GM23248 (cell line): Measurements from ENCODE around the gene SLC38A8. TPM values are rescaled to one million over a fixed set of nuclear protein-coding genes. Genes with fewer than 3 reads are reported as not detected.

Source experiments
- DNase-seq: peaks from one replicate; pipeline ENCODE4 v3.0.0-alpha.2; 2015
- H2AFZ ChIP-seq: fragments of 200-600 bp; sonication (generic); 2 replicates; pipeline ENCODE4 v1.6.1; 2016; ENCODE audit warnings: antibody characterized with exemption
- H3F3A ChIP-seq: fragments of 200-600 bp; sonication (generic); 2 replicates; pipeline ENCODE4 v1.6.1; 2016; ENCODE audit warnings: mild to moderate bottlenecking, antibody characterized with exemption, mixed run types; ENCODE audit not compliant: insufficient read depth
- H3K27ac ChIP-seq: fragments of 200-600 bp; sonication (generic); 2 replicates; pipeline ENCODE4 v1.5.1; 2016; ENCODE audit warnings: mild to moderate bottlenecking
- H3K27me3 ChIP-seq: fragments of 200-600 bp; sonication (generic); replicated peaks from 2 replicates; pipeline ENCODE4 v1.6.1; 2016; ENCODE audit warnings: mild to moderate bottlenecking; ENCODE audit not compliant: insufficient read depth
- H3K36me3 ChIP-seq: fragments of 200-600 bp; sonication (generic); 2 replicates; pipeline ENCODE4 v1.6.1; 2016; ENCODE audit warnings: low read depth, mild to moderate bottlenecking
- H3K4me1 ChIP-seq: fragments of 200-600 bp; sonication (generic); 2 replicates; pipeline ENCODE4 v1.6.1; 2016; ENCODE audit warnings: mild to moderate bottlenecking; ENCODE audit not compliant: insufficient read depth
- H3K4me2 ChIP-seq: fragments of 200-600 bp; sonication (generic); one replicate; pipeline ENCODE4 v1.6.1; 2016; ENCODE audit warnings: mild to moderate bottlenecking; ENCODE audit not compliant: unreplicated experiment
- H3K4me3 ChIP-seq: fragments of 200-600 bp; sonication (generic); 2 replicates; pipeline ENCODE4 v1.5.1; 2016; ENCODE audit warnings: mild to moderate bottlenecking
- H3K79me2 ChIP-seq: fragments of 200-600 bp; sonication (generic); 2 replicates; pipeline ENCODE4 v1.6.1; 2016; ENCODE audit warnings: mild to moderate bottlenecking; ENCODE audit not compliant: insufficient read depth
- H3K9ac ChIP-seq: fragments of 200-600 bp; sonication (generic); 2 replicates; pipeline ENCODE4 v1.6.1; 2016; ENCODE audit warnings: mild to moderate bottlenecking
- H3K9me2 ChIP-seq: fragments of 200-600 bp; sonication (generic); 2 replicates; pipeline ENCODE4 v1.6.1; 2016; ENCODE audit warnings: mixed run types, mild to moderate bottlenecking, moderate library complexity; ENCODE audit not compliant: insufficient read depth
- H3K9me3 ChIP-seq: fragments of 200-600 bp; sonication (generic); one replicate; pipeline ENCODE4 v1.6.1; 2017; ENCODE audit warnings: low read depth
- H4K20me1 ChIP-seq: fragments of 200-600 bp; sonication (generic); 2 replicates; pipeline ENCODE4 v1.6.0; 2016; ENCODE audit not compliant: insufficient read depth
- EZH2 ChIP-seq: fragments of 200-600 bp; sonication (generic); IDR thresholded peaks from 2 replicates; pipeline ENCODE4 v1.6.1; 2018; ENCODE audit warnings: antibody characterized with exemption, mild to moderate bottlenecking; ENCODE audit not compliant: insufficient read depth, poor library complexity, severe bottlenecking
- EZH2phosphoT487 ChIP-seq: fragments of 200-600 bp; sonication (generic); IDR thresholded peaks from 2 replicates; pipeline ENCODE4 v1.6.1; 2018; ENCODE audit warnings: antibody characterized with exemption, moderate library complexity, mild to moderate bottlenecking, low read depth; ENCODE audit not compliant: insufficient read depth
- WGBS, 2 experiments: methylation state at CpG; one replicate each; pipeline ENCODE4 v1.1.6; 2015 to 2017; ENCODE audit warnings: low lambda C conversion rate in 2 of 2, low coverage in 1 of 2; ENCODE audit errors: missing lambda C conversion rate in 2 of 2; 5-methylcytosine and 5-hydroxymethylcytosine counted together
- in situ Hi-C: fragments of 300-500 bp; cut with MboI; formaldehyde crosslinking; loops from 2 replicates; pipeline ENCODE4 v1.15.0; 2020
- polyA plus RNA-seq: library from polyadenylated mRNA; unstranded; fragments of >200 nt; fragmentation: Nextera tagmentation; extraction: Ambion mirVana; gene quantifications from 2 replicates; pipeline ENCODE4 v1.2.1, GENCODE V29; 2016
- total RNA-seq: library from RNA; depleted of rRNA; stranded (reverse); fragments of >200 nt; shearing (Covaris generic); gene quantifications from 2 replicates; pipeline ENCODE4 v1.2.3, GENCODE V29; 2014

The SLC38A8 gene
- total and polyA plus RNA-seq, 2 experiments from 2014 or later = not detected

DNA sequence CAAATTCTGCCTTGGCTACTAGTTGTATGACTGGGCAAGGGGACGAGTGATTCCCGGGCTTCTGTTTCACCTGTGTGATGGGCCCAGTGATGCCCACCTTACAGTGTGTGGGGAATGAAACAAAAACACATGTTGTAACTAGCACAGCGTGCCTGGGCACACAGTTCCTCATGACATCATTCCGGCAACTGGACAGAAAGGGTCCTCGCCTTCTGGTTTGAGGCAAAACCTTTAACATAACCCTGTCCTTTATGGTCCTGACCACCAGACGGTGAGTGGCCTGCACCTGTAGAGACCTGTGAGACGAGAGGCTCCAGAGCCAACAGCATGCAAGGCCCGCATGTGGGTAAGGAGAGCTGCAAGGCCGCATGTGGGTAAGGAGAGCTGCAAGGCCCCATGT is 7.7 kb upstream of the SLC38A8 start:
- Histone ChIP-seq H3K9ac (no peak overlapping the region), H4K20me1 (no peaks in the 10 kb centered on the region), H3K36me3 (peaks cover 6% of the 10 kb centered on the region; the same call in 1 of the 2 replicates), H3K9me2 (no peaks in the 10 kb centered on the region), H3K9me3 (no peaks in the 10 kb centered on the region), H3K27ac (no peak overlapping the region), H3K4me2 (no peak overlapping the region), H2AFZ (no peak overlapping the region), H3K4me3 (no peak overlapping the region), H3K79me2 (no peaks in the 10 kb centered on the region), H3K27me3 (no peaks in the 10 kb centered on the region), H3F3A (no peaks in the 10 kb centered on the region), H3K4me1 (no peaks in the 10 kb centered on the region)
- 93 to 99% methylated on average over 9 of the region's 9 CpGs for WGBS, 2 experiments
- DNase-seq = no peak
- TF ChIP-seq EZH2phosphoT487 = no peak
- TF ChIP-seq EZH2 = no peak
- in situ Hi-C loops = no loop called here

DNA sequence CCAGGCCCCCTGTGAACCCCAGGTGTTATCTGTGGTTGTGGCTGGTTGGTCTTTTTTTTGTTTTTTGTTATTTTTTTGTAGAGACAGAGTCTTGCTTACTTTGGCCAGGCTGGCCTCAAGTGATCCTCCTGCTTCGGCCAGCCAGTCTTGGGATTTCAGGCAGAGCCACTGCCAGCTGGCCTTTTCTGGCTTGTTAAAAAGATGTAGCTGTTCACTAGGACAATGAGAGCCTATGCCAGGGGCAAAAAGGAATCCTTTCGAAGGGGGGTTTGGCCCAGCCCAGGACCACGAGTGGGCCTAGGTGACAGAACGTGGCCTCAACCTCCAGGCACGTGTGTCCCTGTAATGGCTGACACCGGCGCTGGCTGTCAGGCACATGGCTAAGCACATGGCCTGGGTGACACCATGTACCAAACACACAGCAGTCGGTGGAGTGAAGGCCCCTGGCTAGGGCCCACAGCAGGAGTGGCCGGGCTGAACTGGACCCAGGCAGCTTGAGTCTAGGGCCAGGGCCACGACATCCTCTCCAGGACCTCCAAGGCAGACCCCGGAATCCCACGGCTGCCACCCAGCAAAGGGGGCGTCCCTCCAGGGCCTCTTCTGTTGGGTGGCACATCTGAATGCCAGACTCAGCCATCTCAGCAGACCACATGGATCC is 6.9 kb upstream of the SLC38A8 start:
- no peaks in the 10 kb centered on the region for H3K27me3 ChIP-seq
- in situ Hi-C loops = loop anchor here (5.0 kb wide), 1 partner anchor 82 kb away; the partner anchor contains the start of gene NECAB2
- no peaks in the 10 kb centered on the region for H4K20me1 ChIP-seq
- no peak overlapping the region for H2AFZ ChIP-seq
- WGBS, 2 experiments = 77 to 80% methylated on average over 10 to 13 of the region's 13 CpGs
- H3K36me3 ChIP-seq = peaks cover 5% of the 10 kb centered on the region; the same call in 1 of the 2 replicates
- no peak overlapping the region for H3K4me3 ChIP-seq
- no peak overlapping the region for H3K27ac ChIP-seq
- TF ChIP-seq EZH2phosphoT487 = no peak
- no peaks in the 10 kb centered on the region for H3K4me1 ChIP-seq
- DNase-seq = no peak
- no peaks in the 10 kb centered on the region for H3K9me3 ChIP-seq
- H3F3A ChIP-seq = no peaks in the 10 kb centered on the region
- no peak overlapping the region for H3K4me2 ChIP-seq
- H3K9me2 ChIP-seq = no peaks in the 10 kb centered on the region
- no peak overlapping the region for H3K9ac ChIP-seq
- no peaks in the 10 kb centered on the region for H3K79me2 ChIP-seq

DNA sequence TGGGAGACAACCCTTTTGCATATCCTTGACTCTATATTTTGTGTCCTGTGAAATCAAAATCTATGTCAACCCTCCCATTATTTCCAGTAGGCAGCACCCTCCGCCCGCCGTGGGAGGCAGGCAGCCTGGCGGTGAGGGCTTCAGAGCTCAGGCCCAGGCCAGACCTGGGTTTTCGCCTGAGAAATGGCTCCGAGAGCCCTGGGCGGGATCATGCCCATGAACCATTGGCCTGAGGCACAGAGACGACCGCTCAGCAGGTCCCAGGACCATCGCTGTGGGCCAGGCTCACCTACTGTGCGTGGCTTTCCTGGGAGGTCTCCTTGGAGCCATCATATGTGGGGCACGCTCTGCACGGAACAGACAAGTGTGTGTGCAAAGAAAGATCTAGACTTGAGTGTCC is 6.3 kb upstream of the SLC38A8 start:
- Histone ChIP-seq H3K27me3 (no peaks in the 10 kb centered on the region), H2AFZ (no peak overlapping the region), H3K4me1 (no peaks in the 10 kb centered on the region), H3K4me2 (no peak overlapping the region), H4K20me1 (no peaks in the 10 kb centered on the region), H3K9ac (no peak overlapping the region), H3K4me3 (no peak overlapping the region), H3K79me2 (no peaks in the 10 kb centered on the region), H3K9me2 (no peaks in the 10 kb centered on the region), H3F3A (no peaks in the 10 kb centered on the region), H3K27ac (no peak overlapping the region), H3K36me3 (peaks cover 5% of the 10 kb centered on the region; the same call in 1 of the 2 replicates), H3K9me3 (no peaks in the 10 kb centered on the region)
- TF ChIP-seq EZH2phosphoT487 (no peak), EZH2 (no peak)
- in situ Hi-C loops = loop anchor here (5.0 kb wide), 1 partner anchor 82 kb away; the partner anchor contains the start of gene NECAB2
- DNase-seq = no peak
- WGBS, 2 experiments = 88 to 90% methylated on average over 13 of the region's 13 CpGs

DNA sequence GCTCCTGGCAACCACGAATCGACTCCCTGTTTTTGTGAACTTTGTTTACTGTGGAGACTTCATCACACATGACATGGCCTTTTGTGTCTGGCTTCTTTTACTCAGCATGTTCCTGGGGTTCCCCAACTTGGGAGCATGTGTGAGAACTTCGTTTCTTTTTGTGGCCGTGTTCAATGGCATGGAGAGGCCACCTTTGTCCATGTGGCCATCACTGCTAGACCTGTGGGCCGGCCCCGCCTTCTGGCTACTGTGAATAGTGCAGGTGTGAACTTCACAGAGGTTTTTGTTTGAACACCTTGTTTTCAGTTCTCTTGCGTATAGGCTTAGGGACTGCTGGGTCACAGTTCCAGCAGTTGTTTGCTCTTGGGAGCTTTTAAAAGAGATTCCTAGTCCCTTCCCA is 5.7 kb upstream of the SLC38A8 start:
- TF ChIP-seq EZH2 (no peak), EZH2phosphoT487 (no peak)
- Histone ChIP-seq H3K9ac (no peak overlapping the region), H3K4me2 (no peak overlapping the region), H3K79me2 (no peaks in the 10 kb centered on the region), H4K20me1 (no peaks in the 10 kb centered on the region), H3K4me3 (no peak overlapping the region), H3K27me3 (no peaks in the 10 kb centered on the region), H3K36me3 (0 out of 2 replicates have a peak, but pooled peaks cover under 1% of the 10 kb centered on the region), H3K27ac (no peak overlapping the region), H3K9me2 (no peaks in the 10 kb centered on the region), H2AFZ (no peak overlapping the region), H3K4me1 (no peaks in the 10 kb centered on the region), H3K9me3 (no peaks in the 10 kb centered on the region), H3F3A (no peaks in the 10 kb centered on the region)
- DNase-seq = no peak
- 70 to 72% methylated on average over 7 of the region's 7 CpGs for WGBS, 2 experiments
- in situ Hi-C loops = loop anchor here (5.0 kb wide), 1 partner anchor 81 kb away; the partner anchor contains the start of gene NECAB2
